ENCODE data around the gene USP7. TPM values are rescaled to one million over a fixed set of nuclear protein-coding genes. Genes with fewer than 3 reads are reported as not detected.

USP7 gene
- total and polyA plus RNA-seq, 4 donors = 13.7 to 85.6 (median 37.7) TPM

- 1% methylated on average over 83 of the region's 83 CpGs for WGBS
- TF ChIP-seq YY1 (IDR thresholded peaks at IDR 0.05) = peak; percentile 12
- peak; percentile 20 for TF ChIP-seq MAX (IDR thresholded peaks at IDR 0.05)
- peak; percentile 7 to 8 for TF ChIP-seq EGR1 (IDR thresholded peaks at IDR 0.05; ENCODE audit: low read depth in 2 of 2)
- TF ChIP-seq GABPA (IDR thresholded peaks at IDR 0.05 in 1 of 2, conservative IDR thresholded peaks at IDR 0.05 in 1 of 2) = peak in 1 of 2 donors; percentile 27
- no peak for TF ChIP-seq SP1 (IDR thresholded peaks at IDR 0.05)
- TF ChIP-seq HNF4A (conservative IDR thresholded peaks at IDR 0.05) = peak in 1 of 2 donors; percentile 6
- no peak for TF ChIP-seq FOXA2 (IDR thresholded peaks at IDR 0.05)
- peak; percentile 78 for TF ChIP-seq TAF1 (conservative IDR thresholded peaks at IDR 0.05)
- TF ChIP-seq REST (IDR thresholded peaks at IDR 0.05) = peak; percentile 34
These were observed 95.1 kb downstream of the USP7 start, which contains the start of gene CARHSP1 for GRCh38 chr16:8868416-8869211. CARHSP1 (minus strand) TSS chr16:8869006; CDS start chr16:8859328, 9,678 bp downstream.

GRCh38 chr16:8867932-8868415 lies 95.7 kb downstream of the USP7 start:
- DNase-seq (ENCODE audit: low spot score) = no peak
- peak overlapping the region; percentile 86 to 96 for H3K9ac ChIP-seq (ENCODE audit: low read depth in 1 of 2, low read length in 2 of 2)
- H3K9me3 ChIP-seq (ENCODE audit: control insufficient read depth in 4 of 4, low read length in 3 of 4) = no peaks in the 10 kb centered on the region
- no peaks in the 10 kb centered on the region for H3K27me3 ChIP-seq (ENCODE audit: control insufficient read depth in 4 of 4, insufficient read depth in 4 of 4, low read length in 3 of 4)
- H3K27ac ChIP-seq (ENCODE audit: low read depth in 1 of 2, low read length in 2 of 2) = peak overlapping the region; percentile 91 to 93
- H3K4me1 ChIP-seq (ENCODE audit: control insufficient read depth in 4 of 4, insufficient read depth in 4 of 4, low read length in 3 of 4) = peaks cover 30 to 64% (median 46%) of the 10 kb centered on the region in 4 donors
- no peaks in the 10 kb centered on the region for H3K36me3 ChIP-seq (ENCODE audit: control insufficient read depth in 4 of 4, insufficient read depth in 3 of 4, low read depth in 1 of 4, low read length in 3 of 4)
- H3K4me3 ChIP-seq (ENCODE audit: low read depth in 1 of 3, low read length in 3 of 3) = peak overlapping the region; percentile 71 to 95 (median 89)
- TF ChIP-seq MAX (IDR thresholded peaks at IDR 0.05) (peak; percentile 9), YY1 (IDR thresholded peaks at IDR 0.05) (no peak)
- under 1% methylated on average over 16 of the region's 16 CpGs for WGBS

More at GRCh38 chr16:8868416-8869211, 95.1 kb downstream of the USP7 start, which contains the start of gene CARHSP1:
- peaks cover 27 to 58% (median 42%) of the 10 kb centered on the region in 4 donors for H3K4me1 ChIP-seq (ENCODE audit: control insufficient read depth in 4 of 4, insufficient read depth in 4 of 4, low read length in 3 of 4)
- DNase-seq (ENCODE audit: low spot score) = peak; percentile 90
- H3K27ac ChIP-seq (ENCODE audit: low read depth in 1 of 2, low read length in 2 of 2) = peak within 1 kb of the TSS; percentile 91 to 93
- H3K9me3 ChIP-seq (ENCODE audit: control insufficient read depth in 4 of 4, low read length in 3 of 4) = no peaks in the 10 kb centered on the region
- no peaks in the 10 kb centered on the region for H3K36me3 ChIP-seq (ENCODE audit: control insufficient read depth in 4 of 4, insufficient read depth in 3 of 4, low read depth in 1 of 4, low read length in 3 of 4)
- no peaks in the 10 kb centered on the region for H3K27me3 ChIP-seq (ENCODE audit: control insufficient read depth in 4 of 4, insufficient read depth in 4 of 4, low read length in 3 of 4)
- peak within 1 kb of the TSS; percentile 71 to 95 (median 89) for H3K4me3 ChIP-seq (ENCODE audit: low read depth in 1 of 3, low read length in 3 of 3)
- peak within 1 kb of the TSS; percentile 91 to 96 for H3K9ac ChIP-seq (ENCODE audit: low read depth in 1 of 2, low read length in 2 of 2)

- Histone ChIP-seq H3K27ac (ENCODE audit: low read depth in 1 of 2, low read length in 2 of 2) (peak overlapping the region; percentile 91 to 93), H3K4me1 (ENCODE audit: control insufficient read depth in 4 of 4, insufficient read depth in 4 of 4, low read length in 3 of 4) (peaks cover 35 to 70% (median 50%) of the 10 kb centered on the region in 4 donors), H3K36me3 (ENCODE audit: control insufficient read depth in 4 of 4, insufficient read depth in 3 of 4, low read depth in 1 of 4, low read length in 3 of 4) (no peaks in the 10 kb centered on the region), H3K9ac (ENCODE audit: low read depth in 1 of 2, low read length in 2 of 2) (peak overlapping the region; percentile 86 to 96), H3K9me3 (ENCODE audit: control insufficient read depth in 4 of 4, low read length in 3 of 4) (no peaks in the 10 kb centered on the region), H3K27me3 (ENCODE audit: control insufficient read depth in 4 of 4, insufficient read depth in 4 of 4, low read length in 3 of 4) (no peaks in the 10 kb centered on the region), H3K4me3 (ENCODE audit: low read depth in 1 of 3, low read length in 3 of 3) (peak overlapping the region; percentile 71 to 95 (median 89))
- peak; percentile 13 for TF ChIP-seq YY1 (IDR thresholded peaks at IDR 0.05)
- TF ChIP-seq FOXA1 (IDR thresholded peaks at IDR 0.05) = no peak
- peak in 1 of 2 donors; percentile 4 for TF ChIP-seq RXRA (IDR thresholded peaks at IDR 0.05)
- WGBS = 2% methylated on average over 35 of the region's 35 CpGs
- DNase-seq (ENCODE audit: low spot score) = peak; percentile 74
These were observed 96.3 kb downstream of the USP7 start for GRCh38 chr16:8867216-8867931.
